ENCODE data around the gene CELF4. TPM values are rescaled to one million over a fixed set of nuclear protein-coding genes. Genes with fewer than 3 reads are reported as not detected.

CELF4 gene
- total and polyA plus RNA-seq, 2 experiments from 2014 or later: 0.24 TPM; not detected in 1

GRCh38 chr18:37452682-37453385, 112.8 kb downstream of the CELF4 start:
- Histone ChIP-seq H3K9ac (no peak overlapping the region), H3K36me3 (ENCODE audit: low read depth) (no peaks in the 10 kb centered on the region), H3K9me2 (ENCODE audit: insufficient read depth) (no peaks in the 10 kb centered on the region), H3K27ac (no peak overlapping the region), H3K4me1 (ENCODE audit: insufficient read depth) (no peaks in the 10 kb centered on the region), H4K20me1 (ENCODE audit: insufficient read depth) (no peaks in the 10 kb centered on the region), H3K4me2 (ENCODE audit: unreplicated experiment) (no peak overlapping the region), H3K27me3 (replicated peaks; ENCODE audit: insufficient read depth) (no peaks in the 10 kb centered on the region), H3K4me3 (no peak overlapping the region), H2AFZ (no peak overlapping the region), H3K9me3 (ENCODE audit: low read depth) (no peaks in the 10 kb centered on the region), H3F3A (ENCODE audit: insufficient read depth) (no peaks in the 10 kb centered on the region), H3K79me2 (ENCODE audit: insufficient read depth) (no peaks in the 10 kb centered on the region)
- peak; percentile 57 for DNase-seq
- in situ Hi-C loops (cut with MboI): no loop called here
- TF ChIP-seq EZH2phosphoT487 (IDR thresholded peaks at IDR 0.05; ENCODE audit: insufficient read depth, low read depth): no peak
- TF ChIP-seq EZH2 (IDR thresholded peaks at IDR 0.05; ENCODE audit: insufficient read depth, poor library complexity, severe bottlenecking): no peak
- WGBS, 2 experiments (ENCODE audit: low coverage in 1 of 2, low lambda C conversion rate in 2 of 2, missing lambda C conversion rate in 2 of 2): 24 to 29% methylated on average over 4 of the region's 4 CpGs

DNA sequence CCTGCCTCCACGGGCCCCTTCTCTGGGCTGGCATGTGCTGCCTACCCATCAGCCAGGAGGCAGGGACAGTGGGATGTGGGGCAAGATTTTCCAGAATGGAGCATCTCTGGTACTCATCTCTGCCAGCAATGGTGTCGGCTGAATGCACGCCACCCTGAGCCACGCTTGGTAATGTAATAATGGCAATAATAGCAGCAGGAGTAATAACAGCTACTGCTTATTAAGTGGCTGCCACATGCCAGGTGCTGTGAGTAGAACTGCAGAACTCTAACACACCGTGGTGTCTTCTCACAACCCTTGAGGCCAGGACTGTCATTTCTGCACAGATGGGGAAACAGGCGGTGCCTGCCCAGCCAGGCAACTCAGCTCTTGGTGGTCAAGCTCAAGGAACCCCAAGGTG, 113.6 kb downstream of the CELF4 start:
- no peaks in the 10 kb centered on the region for H3F3A ChIP-seq (ENCODE audit: insufficient read depth)
- no peaks in the 10 kb centered on the region for H3K9me3 ChIP-seq (ENCODE audit: low read depth)
- no peak overlapping the region for H2AFZ ChIP-seq
- no peaks in the 10 kb centered on the region for H4K20me1 ChIP-seq (ENCODE audit: insufficient read depth)
- TF ChIP-seq EZH2 (IDR thresholded peaks at IDR 0.05; ENCODE audit: insufficient read depth, poor library complexity, severe bottlenecking) (no peak), EZH2phosphoT487 (IDR thresholded peaks at IDR 0.05; ENCODE audit: insufficient read depth, low read depth) (no peak)
- no peak for DNase-seq
- 60 to 61% methylated on average over 6 of the region's 6 CpGs for WGBS, 2 experiments (ENCODE audit: low coverage in 1 of 2, low lambda C conversion rate in 2 of 2, missing lambda C conversion rate in 2 of 2)
- no peak overlapping the region for H3K4me2 ChIP-seq (ENCODE audit: unreplicated experiment)
- no peak overlapping the region for H3K27ac ChIP-seq
- in situ Hi-C loops (cut with MboI): no loop called here
- H3K27me3 ChIP-seq (replicated peaks; ENCODE audit: insufficient read depth): 0 out of 2 replicates have a peak, but pooled peaks cover under 1% of the 10 kb centered on the region
- no peaks in the 10 kb centered on the region for H3K79me2 ChIP-seq (ENCODE audit: insufficient read depth)
- H3K9ac ChIP-seq: no peak overlapping the region
- no peaks in the 10 kb centered on the region for H3K9me2 ChIP-seq (ENCODE audit: insufficient read depth)
- H3K36me3 ChIP-seq (ENCODE audit: low read depth): no peaks in the 10 kb centered on the region
- H3K4me3 ChIP-seq: no peak overlapping the region
- no peaks in the 10 kb centered on the region for H3K4me1 ChIP-seq (ENCODE audit: insufficient read depth)

DNA sequence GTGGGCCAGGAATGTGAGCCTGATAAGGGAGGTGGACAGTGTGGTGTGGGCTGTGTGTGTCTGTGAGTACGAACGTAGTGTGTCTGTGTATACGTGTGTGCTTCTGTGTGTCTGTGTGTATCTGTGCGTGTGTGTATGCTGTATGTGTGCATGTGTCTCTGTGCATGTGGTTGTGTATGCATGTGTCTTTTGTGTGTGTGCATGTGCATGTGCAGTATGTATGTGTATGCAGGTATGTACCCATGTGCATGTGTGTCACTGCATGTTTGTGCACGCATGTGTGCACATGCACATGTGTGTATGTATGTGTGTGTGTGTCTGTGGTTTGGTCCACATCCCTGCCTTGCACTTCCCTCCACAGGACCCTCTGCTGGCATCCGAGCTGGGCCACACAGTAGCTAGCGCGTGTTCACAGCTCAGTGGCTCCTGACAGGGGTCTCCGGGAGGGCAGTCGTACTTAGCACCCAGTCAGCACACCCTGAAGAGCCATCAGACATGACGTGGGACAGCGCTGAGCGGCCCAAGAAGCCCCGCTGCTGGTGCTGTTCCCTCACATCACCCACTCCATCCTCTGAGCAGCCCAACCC, 114.3 kb downstream of the CELF4 start:
- in situ Hi-C loops (cut with MboI): no loop called here
- DNase-seq: no peak
- Histone ChIP-seq H4K20me1 (ENCODE audit: insufficient read depth) (no peaks in the 10 kb centered on the region), H3K27ac (no peak overlapping the region), H3K9ac (no peak overlapping the region), H3K4me3 (no peak overlapping the region), H3F3A (ENCODE audit: insufficient read depth) (no peaks in the 10 kb centered on the region), H3K79me2 (ENCODE audit: insufficient read depth) (no peaks in the 10 kb centered on the region), H2AFZ (no peak overlapping the region), H3K9me2 (ENCODE audit: insufficient read depth) (no peaks in the 10 kb centered on the region), H3K4me2 (ENCODE audit: unreplicated experiment) (no peak overlapping the region), H3K9me3 (ENCODE audit: low read depth) (no peaks in the 10 kb centered on the region), H3K4me1 (ENCODE audit: insufficient read depth) (no peaks in the 10 kb centered on the region), H3K36me3 (ENCODE audit: low read depth) (no peaks in the 10 kb centered on the region), H3K27me3 (replicated peaks; ENCODE audit: insufficient read depth) (0 out of 2 replicates have a peak, but pooled peaks cover 7% of the 10 kb centered on the region)
- no peak for TF ChIP-seq EZH2phosphoT487 (IDR thresholded peaks at IDR 0.05; ENCODE audit: insufficient read depth, low read depth)
- TF ChIP-seq EZH2 (IDR thresholded peaks at IDR 0.05; ENCODE audit: insufficient read depth, poor library complexity, severe bottlenecking): no peak
- WGBS, 2 experiments (ENCODE audit: low coverage in 1 of 2, low lambda C conversion rate in 2 of 2, missing lambda C conversion rate in 2 of 2): 76 to 83% methylated on average over 14 of the region's 14 CpGs

DNA sequence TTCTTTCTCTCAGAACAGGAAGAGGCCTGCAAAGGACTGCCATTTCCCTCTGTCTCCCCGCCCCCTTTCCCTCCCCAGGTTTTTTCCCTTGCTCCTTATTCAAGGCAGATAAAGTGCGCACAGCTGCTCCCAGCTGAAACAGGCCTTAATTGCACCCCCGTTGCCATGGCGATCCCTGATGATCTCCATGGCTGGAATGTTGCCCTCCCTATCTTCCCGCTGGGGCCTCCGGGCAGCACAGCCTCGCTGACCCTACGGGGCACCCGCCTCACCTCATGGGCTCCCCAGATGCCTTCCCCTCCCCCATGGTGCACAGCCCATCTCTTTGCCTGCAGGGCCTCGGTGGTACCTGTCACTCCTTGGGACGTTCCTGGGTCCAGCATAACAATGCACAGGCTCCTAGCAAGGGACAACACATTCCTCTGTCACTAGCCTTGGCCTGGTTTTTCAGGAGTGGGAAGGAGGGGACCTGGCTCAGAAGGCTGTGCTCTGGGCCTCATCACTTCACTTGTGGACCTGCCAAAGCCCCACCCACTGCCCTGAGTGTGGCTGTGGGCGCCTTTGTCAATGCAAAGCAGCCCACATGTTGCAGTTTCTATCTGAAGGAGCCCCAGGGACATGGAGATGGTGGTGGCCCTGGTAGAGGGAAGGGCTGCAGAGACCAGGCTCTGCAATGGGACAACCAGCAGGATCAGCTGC, 115.0 kb downstream of the CELF4 start:
- H3K27me3 ChIP-seq (replicated peaks; ENCODE audit: insufficient read depth): 0 out of 2 replicates have a peak, but pooled peaks cover 8% of the 10 kb centered on the region
- no peak overlapping the region for H2AFZ ChIP-seq
- no peaks in the 10 kb centered on the region for H3F3A ChIP-seq (ENCODE audit: insufficient read depth)
- no peaks in the 10 kb centered on the region for H3K9me2 ChIP-seq (ENCODE audit: insufficient read depth)
- no peak overlapping the region for H3K4me3 ChIP-seq
- H4K20me1 ChIP-seq (ENCODE audit: insufficient read depth): no peaks in the 10 kb centered on the region
- H3K4me2 ChIP-seq (ENCODE audit: unreplicated experiment): no peak overlapping the region
- H3K4me1 ChIP-seq (ENCODE audit: insufficient read depth): no peaks in the 10 kb centered on the region
- TF ChIP-seq EZH2 (IDR thresholded peaks at IDR 0.05; ENCODE audit: insufficient read depth, poor library complexity, severe bottlenecking): no peak
- no peak for TF ChIP-seq EZH2phosphoT487 (IDR thresholded peaks at IDR 0.05; ENCODE audit: insufficient read depth, low read depth)
- WGBS, 2 experiments (ENCODE audit: low coverage in 1 of 2, low lambda C conversion rate in 2 of 2, missing lambda C conversion rate in 2 of 2): 40 to 43% methylated on average over 12 of the region's 12 CpGs
- DNase-seq: no peak
- H3K9ac ChIP-seq: no peak overlapping the region
- no peak overlapping the region for H3K27ac ChIP-seq
- H3K79me2 ChIP-seq (ENCODE audit: insufficient read depth): no peaks in the 10 kb centered on the region
- in situ Hi-C loops (cut with MboI): no loop called here
- H3K36me3 ChIP-seq (ENCODE audit: low read depth): no peaks in the 10 kb centered on the region
- H3K9me3 ChIP-seq (ENCODE audit: low read depth): no peaks in the 10 kb centered on the region

Data from GM23248 (cell line).